ENCODE data around the gene TMEM18.

GRCh38 chr2:627926-628560 lies 49.2 kb downstream of the TMEM18 start:
- TF ChIP-seq FOSL2 (IDR thresholded peaks at IDR 0.05; ENCODE audit: borderline replicate concordance, low read depth) (no peak), TAF1 (IDR thresholded peaks at IDR 0.05; ENCODE audit: borderline replicate concordance, low read depth, low read length) (no peak), EZH2phosphoT487 (IDR thresholded peaks at IDR 0.05; ENCODE audit: borderline replicate concordance, low read depth) (no peak), CTCF (IDR thresholded peaks at IDR 0.05) (no peak)
- TF ChIP-seq, protein P1, sequence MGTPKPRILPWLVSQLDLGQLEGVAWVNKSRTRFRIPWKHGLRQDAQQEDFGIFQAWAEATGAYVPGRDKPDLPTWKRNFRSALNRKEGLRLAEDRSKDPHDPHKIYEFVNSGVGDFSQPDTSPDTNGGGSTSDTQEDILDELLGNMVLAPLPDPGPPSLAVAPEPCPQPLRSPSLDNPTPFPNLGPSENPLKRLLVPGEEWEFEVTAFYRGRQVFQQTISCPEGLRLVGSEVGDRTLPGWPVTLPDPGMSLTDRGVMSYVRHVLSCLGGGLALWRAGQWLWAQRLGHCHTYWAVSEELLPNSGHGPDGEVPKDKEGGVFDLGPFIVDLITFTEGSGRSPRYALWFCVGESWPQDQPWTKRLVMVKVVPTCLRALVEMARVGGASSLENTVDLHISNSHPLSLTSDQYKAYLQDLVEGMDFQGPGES (IDR thresholded peaks at IDR 0.05; ENCODE audit: low read depth, low read length): no peak
- TF ChIP-seq, protein P2, sequence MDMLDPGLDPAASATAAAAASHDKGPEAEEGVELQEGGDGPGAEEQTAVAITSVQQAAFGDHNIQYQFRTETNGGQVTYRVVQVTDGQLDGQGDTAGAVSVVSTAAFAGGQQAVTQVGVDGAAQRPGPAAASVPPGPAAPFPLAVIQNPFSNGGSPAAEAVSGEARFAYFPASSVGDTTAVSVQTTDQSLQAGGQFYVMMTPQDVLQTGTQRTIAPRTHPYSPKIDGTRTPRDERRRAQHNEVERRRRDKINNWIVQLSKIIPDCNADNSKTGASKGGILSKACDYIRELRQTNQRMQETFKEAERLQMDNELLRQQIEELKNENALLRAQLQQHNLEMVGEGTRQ (IDR thresholded peaks at IDR 0.05; ENCODE audit: borderline replicate concordance, low read depth, low read length): no peak

Data from SK-N-SH (cell line).